Mononuclear cell (primary cell): Measurements from ENCODE around the gene SEZ6L. TPM values are rescaled to one million over a fixed set of nuclear protein-coding genes. Genes with fewer than 3 reads are reported as not detected.

ENCODE experiments used
- H3K27me3 ChIP-seq: 2 replicates; pipeline ENCODE4 v1.6.0; 2011; ENCODE audit warnings: low read length, control low read depth; ENCODE audit not compliant: insufficient read depth
- H3K4me1 ChIP-seq: 2 replicates; pipeline ENCODE4 v1.5.1; 2011; ENCODE audit warnings: mild to moderate bottlenecking, low read length, control low read depth; ENCODE audit not compliant: insufficient read depth
- H3K4me3 ChIP-seq: 2 replicates; pipeline ENCODE4 v1.5.1; 2011; ENCODE audit warnings: mild to moderate bottlenecking, low read length, moderate library complexity
- H3K9me3 ChIP-seq: 2 replicates; pipeline ENCODE4 v1.5.1; 2011; ENCODE audit warnings: low read depth, mild to moderate bottlenecking, control low read depth, low read length
- total RNA-seq: library from RNA; depleted of rRNA; stranded (reverse); fragments of >200 nt; gene quantifications from one replicate; pipeline ENCODE4 v1.2.3, GENCODE V29; 2012

The SEZ6L gene
- total RNA-seq, 1 donor = 0.84 TPM

DNA sequence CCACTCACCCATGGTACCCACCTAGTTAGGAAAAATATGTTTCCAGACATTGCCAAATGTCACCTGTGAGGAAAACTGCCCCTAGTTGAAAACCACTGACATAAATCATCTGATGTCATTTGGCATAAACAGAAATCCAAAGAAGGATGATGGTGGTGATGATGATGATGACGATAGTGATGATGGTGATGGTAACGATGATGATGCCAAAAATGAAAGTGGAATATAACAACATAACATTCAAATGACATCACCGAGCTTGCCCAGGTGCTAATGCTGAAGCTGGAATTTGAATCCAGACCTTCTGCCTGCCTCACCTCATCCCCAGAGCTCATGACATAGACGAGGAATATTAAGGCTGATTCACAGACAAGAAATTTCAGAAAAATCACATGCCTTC, 167.5 kb downstream of the SEZ6L start:
- Histone ChIP-seq H3K4me3 (no peak overlapping the region), H3K4me1 (no peaks in the 10 kb centered on the region), H3K27me3 (no peaks in the 10 kb centered on the region), H3K9me3 (no peaks in the 10 kb centered on the region)

DNA sequence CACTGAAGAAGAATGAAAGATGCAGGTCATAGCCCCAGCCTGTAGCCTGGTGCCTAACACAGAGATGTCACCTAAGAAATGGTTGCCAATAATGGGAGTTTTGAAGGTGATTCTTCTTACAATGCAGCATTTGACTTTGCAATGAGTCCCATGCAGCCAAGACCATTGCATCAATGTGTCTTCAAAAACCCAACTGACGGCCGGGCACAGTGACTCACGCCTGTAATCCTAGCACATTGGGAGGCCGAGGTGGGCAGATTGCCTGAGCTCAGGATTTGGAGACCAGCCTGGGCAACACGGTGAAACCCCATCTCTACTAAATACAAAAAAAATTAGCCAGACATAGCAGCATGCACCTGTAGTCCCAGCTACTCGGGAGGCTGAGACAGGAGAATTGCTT, 170.5 kb downstream of the SEZ6L start:
- Histone ChIP-seq H3K4me1 (no peaks in the 10 kb centered on the region), H3K9me3 (no peaks in the 10 kb centered on the region), H3K27me3 (no peaks in the 10 kb centered on the region), H3K4me3 (no peak overlapping the region)

DNA sequence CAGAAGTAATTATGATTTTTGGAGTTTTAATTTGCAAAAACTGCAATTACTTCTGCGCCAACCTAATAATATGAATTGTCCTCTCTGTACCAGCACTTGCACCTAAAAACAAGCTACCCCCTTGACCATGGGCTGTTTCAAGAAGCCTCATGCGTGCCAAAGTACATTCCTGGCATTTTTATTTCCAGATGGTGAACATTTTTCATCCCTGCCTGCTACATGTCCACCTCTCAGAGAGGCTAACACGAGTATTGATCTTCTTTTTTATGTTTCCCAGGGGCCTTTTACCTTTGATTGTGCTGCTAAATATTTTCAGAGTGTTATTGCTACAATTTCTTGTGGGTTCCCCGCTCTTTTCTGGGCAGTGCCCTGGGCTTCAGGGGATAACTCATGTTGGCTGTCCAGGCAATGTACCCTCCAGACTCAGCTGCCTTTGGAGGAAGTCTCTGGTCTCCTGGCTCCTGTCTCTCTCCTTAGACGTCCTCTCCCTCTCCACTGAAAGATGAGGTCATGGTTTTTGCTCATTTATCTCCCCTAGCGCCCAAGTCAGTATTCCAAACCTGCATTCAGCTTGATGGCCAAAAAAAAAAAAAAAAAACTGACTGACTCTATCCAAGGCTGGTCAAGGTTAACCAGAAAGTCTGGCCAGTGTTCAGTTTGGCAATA, 173.6 kb downstream of the SEZ6L start:
- H3K27me3 ChIP-seq = no peaks in the 10 kb centered on the region
- H3K4me3 ChIP-seq = no peak overlapping the region
- H3K9me3 ChIP-seq = no peaks in the 10 kb centered on the region
- H3K4me1 ChIP-seq = no peaks in the 10 kb centered on the region

DNA sequence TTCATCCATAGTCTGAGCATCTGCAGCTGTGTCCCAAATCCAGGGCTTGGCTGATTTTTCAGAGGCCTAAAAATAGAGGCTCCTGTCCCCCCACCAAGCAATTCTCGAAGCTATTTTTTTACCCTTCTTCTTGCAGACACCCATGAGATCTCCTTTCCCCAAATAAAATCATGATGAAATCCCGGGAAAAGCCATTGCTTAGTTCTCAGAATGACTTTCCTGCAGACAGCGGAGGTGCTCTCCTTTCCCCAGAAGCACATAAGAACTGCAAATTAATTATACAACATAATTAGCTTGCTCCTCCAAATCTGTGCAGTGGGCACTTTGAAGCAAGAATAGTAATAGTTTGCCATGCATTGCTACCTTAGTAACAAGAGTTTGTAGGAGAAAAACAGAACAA, 176.2 kb downstream of the SEZ6L start:
- H3K9me3 ChIP-seq = no peaks in the 10 kb centered on the region
- no peaks in the 10 kb centered on the region for H3K4me1 ChIP-seq
- H3K27me3 ChIP-seq = no peaks in the 10 kb centered on the region
- H3K4me3 ChIP-seq = no peak overlapping the region

DNA sequence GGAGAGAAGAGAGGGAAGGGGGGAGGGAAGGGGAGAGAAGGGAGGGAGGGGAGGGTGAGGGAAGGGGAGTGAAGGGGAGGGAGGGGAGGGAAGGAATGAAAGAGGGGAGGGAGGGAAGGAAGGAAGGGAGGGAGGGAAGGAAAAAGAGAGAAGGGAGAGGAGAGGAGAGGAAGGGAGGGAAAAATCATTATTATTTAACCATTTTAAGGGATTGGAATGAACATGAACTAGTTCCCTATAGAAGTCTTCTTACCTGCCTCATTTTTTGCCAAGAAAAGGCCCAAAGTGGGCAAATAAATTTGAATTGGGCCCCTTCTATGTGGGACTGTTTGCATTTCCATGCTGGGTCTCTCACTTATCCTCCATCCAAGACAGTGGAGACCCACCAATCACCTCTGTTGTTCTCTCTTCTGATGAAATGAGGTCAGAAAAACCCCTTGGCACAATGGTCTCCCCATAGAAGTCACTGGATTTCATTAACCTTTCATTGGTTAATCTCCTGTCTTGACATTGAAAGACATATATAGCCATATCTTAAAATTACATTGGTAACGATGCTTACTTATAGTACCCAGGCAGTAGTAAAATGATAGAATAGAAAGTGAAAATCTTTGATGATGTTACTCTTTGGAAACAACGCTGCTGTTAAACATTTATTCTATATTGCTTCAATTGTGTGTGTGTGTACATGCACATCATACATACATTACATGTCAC, 179.7 kb downstream of the SEZ6L start:
- H3K4me3 ChIP-seq = no peak overlapping the region
- H3K4me1 ChIP-seq = no peaks in the 10 kb centered on the region
- no peaks in the 10 kb centered on the region for H3K27me3 ChIP-seq
- no peaks in the 10 kb centered on the region for H3K9me3 ChIP-seq

DNA sequence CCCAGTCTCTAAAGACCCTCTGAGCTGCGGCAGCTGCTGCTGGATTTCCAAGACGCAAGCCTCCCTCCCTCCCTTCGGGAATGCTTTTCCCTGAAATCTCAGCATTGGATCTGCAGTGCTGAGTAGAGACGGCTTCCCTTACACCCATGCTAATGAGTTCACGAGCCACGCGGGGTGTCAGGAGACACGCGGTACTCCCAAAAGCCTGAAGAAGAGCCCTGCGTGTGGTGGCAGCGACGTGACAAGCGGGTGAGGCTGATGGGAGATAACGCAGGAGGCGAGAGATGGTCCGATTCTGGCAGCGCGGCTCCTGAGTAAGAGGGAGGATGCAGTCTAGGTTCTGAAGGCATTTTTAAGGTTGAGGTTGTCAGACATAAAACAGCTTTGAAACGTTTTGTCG, 185.4 kb downstream of the SEZ6L start:
- Histone ChIP-seq H3K27me3 (no peaks in the 10 kb centered on the region), H3K4me3 (no peak overlapping the region), H3K4me1 (no peaks in the 10 kb centered on the region), H3K9me3 (no peaks in the 10 kb centered on the region)

DNA sequence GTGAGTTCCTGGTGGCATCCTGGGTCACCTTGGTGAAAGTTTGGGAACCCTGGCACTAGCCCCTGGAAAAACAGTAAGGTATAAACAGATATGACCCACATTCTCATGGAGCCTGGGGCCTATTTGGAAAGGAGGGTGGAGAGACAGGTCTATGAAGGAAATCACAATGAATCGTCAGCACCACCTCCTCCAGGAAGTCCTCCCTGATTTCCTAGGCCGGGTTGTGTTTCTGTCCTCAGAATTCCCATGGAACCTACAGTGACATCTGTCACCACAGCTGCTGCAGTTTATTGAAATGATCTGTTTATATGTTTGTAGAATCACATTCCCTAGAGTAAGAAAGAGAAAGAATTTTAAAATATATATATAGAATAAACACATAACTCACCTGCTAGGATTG, 188.0 kb downstream of the SEZ6L start:
- peaks cover 3% of the 10 kb centered on the region for H3K27me3 ChIP-seq
- no peak overlapping the region for H3K4me3 ChIP-seq
- no peaks in the 10 kb centered on the region for H3K9me3 ChIP-seq
- H3K4me1 ChIP-seq = peaks cover 7% of the 10 kb centered on the region

DNA sequence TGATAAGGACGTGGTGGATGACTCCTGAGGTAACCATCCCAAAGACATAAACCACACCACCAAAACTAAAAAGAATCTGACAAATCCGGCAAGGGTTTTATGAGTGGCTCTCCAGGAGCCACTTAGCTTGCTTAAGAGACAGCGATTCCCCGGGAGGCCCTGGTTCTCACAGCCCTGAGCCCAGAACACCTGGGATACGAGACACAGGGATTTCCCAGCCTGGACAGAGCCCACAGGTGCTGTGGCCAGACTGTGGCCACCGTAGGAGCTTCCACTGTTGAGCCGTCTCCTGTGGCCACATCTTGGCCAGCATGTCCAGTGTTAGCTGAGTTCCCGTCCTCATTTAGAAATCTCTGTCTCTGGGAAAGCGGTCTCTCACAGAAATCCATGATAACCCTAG, 188.6 kb downstream of the SEZ6L start:
- Histone ChIP-seq H3K4me1 (peaks cover 7% of the 10 kb centered on the region), H3K4me3 (no peak overlapping the region), H3K27me3 (peaks cover 3% of the 10 kb centered on the region), H3K9me3 (no peaks in the 10 kb centered on the region)

DNA sequence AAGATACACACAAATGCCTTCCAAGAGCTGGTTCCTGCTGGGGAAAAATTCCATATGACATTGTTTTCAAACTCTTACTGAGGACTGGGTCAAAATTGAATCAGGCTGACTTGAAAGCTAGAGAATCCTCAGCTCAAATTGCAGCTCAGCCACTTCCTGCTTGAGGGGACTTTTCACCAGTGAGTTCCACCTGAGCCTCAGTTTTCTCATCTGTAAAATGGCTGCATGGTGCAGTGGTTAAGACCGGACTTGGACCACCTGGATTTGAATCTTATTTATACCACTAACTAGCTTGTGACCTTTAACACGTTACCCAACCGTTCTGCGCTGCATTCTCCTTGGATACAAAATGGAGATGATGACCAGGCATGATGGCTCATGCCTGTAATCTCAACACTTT, 189.9 kb downstream of the SEZ6L start:
- Histone ChIP-seq H3K4me3 (no peak overlapping the region), H3K4me1 (peaks cover 7% of the 10 kb centered on the region), H3K27me3 (peaks cover 3% of the 10 kb centered on the region), H3K9me3 (no peaks in the 10 kb centered on the region)

DNA sequence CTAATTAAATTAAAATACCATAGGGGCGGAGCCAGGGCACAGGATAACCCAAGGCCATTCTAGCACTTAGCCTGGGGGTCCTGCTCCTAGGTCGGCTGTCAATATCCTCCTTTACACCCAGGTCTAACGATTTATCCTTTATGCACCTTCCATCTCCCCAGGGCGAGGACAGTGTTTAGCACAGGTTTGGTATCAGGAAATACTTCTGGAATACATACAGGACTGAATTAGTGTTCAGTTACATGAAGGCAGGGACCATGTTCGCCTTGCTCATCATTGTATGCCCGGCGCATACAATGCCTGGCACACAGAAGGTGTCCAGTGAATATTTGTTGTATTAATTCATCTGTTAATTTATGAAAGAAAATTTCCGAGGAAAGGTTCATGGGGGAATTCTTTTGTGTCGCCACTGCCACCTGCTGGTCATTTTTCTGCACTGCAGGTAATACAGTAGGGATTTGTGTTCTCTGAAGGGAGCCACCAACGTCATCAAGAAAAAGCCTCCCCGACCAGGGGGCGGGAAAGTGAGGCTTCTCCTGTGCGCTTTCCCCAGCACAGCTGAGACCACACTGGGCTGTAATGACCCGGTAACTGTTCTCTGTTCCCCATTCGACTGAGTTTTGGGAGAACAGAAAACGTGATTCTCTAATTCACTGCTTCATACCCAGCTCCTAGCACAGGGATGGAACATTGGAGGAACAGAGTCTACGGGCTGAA, 191.1 kb downstream of the SEZ6L start:
- Histone ChIP-seq H3K4me1 (peaks cover 7% of the 10 kb centered on the region), H3K9me3 (no peaks in the 10 kb centered on the region), H3K27me3 (peaks cover 3% of the 10 kb centered on the region), H3K4me3 (no peak overlapping the region)

DNA sequence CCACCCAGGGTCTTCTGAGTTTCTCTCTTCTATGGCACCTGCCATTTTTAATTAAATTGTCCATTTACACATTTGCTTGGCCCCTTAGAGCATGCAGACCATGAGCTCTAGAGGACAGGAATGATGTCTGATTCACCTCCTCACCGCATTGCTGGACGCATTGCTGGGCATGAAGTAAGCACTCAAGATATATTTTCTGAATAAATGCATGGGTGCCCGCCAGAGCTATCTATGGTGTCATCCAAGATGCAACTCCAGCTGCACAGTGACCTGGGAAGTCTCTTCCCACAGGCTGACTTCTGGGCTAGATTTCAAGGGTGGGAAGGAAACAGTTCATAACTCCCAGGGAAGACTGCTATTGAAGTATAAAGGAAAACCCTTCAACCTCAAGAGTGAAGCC, 193.2 kb downstream of the SEZ6L start:
- Histone ChIP-seq H3K4me3 (no peak overlapping the region), H3K27me3 (peaks cover 3% of the 10 kb centered on the region), H3K9me3 (no peaks in the 10 kb centered on the region), H3K4me1 (peaks cover 7% of the 10 kb centered on the region)

DNA sequence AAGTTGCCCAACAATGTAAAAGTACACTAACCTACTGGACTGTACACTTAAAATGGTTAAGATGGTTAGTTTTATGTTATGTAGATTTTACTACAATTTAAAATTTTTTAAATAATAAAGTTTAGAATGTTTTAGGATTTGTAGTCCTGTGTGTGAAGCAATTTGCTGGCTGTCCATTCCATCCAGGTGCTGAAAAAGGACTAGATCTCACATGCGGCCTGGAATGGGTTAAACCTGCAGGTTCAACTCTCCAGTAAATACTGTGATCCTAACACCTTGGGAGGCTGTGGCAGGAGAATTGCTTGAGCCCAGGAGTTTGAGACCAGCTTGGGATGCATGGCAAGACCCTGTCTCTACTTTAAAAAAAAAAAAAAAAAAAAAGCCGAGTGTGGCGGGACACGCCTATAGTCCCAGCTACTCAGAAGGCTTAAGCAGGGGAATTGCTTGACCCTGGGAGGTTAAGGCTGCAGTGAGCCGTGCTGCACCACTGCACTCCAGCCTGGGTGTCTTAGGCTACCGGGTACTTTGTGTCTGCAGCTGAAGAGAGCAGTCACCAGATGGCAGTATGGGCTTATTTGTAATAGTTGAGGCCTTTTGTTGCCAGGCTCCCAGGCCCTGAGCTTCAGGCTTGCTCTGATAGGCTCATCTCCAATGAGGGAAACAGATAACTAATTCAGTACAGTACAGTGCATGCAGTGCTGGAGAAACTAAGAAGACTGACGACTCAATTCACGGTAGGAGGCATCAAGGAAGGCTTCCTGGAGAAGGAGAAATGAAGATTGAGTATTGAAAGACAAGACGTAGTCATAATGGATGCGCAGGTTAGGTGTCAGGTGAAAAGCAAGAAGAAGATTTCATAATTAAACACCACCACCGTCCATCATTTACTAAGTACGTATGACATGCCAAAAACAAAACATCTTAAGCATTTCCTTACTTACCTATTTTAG, 195.1 kb downstream of the SEZ6L start:
- Histone ChIP-seq H3K27me3 (peaks cover 3% of the 10 kb centered on the region), H3K9me3 (no peaks in the 10 kb centered on the region), H3K4me1 (peaks cover 7% of the 10 kb centered on the region), H3K4me3 (no peak overlapping the region)

DNA sequence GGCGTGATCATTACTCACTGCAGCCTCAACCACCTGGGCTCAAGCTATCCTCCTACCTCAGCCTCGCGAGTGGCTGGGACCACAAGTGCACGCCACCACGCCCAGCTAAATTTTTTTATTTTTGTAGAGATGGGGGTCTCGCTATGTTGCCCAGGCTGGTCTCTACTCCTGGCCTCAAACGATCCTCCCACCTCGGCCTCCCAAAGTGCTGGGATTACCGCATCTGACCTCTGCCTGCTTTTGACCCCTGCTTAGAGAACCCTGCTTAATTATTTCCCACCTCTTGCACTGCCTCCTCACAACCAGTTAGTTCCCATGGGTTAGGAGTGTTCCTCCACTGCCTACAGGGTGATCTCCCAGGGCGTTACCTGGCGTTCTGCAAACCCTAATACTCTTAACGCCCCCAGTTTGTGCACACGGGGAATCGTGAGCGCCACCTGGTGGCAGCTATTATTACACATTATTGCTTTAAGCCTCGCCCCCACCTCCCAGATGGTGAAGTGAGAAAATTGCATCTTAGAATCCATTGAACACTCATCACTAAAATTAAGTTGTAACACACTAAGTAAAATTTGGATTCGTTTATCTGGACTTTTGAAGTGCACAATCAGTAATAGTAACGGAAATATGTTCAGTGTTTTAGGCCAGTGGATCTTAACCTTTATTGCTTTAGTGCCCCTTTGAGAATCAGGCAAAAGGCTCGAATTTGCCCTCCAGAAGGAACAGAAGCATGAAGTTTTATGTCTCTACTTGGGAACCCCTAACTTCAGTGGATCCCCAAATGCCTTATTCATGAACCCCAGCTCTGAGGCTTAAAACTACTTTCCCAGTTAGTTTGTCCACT, 198.4 kb downstream of the SEZ6L start:
- Histone ChIP-seq H3K4me1 (no peaks in the 10 kb centered on the region), H3K9me3 (no peaks in the 10 kb centered on the region), H3K27me3 (no peaks in the 10 kb centered on the region), H3K4me3 (no peak overlapping the region)

DNA sequence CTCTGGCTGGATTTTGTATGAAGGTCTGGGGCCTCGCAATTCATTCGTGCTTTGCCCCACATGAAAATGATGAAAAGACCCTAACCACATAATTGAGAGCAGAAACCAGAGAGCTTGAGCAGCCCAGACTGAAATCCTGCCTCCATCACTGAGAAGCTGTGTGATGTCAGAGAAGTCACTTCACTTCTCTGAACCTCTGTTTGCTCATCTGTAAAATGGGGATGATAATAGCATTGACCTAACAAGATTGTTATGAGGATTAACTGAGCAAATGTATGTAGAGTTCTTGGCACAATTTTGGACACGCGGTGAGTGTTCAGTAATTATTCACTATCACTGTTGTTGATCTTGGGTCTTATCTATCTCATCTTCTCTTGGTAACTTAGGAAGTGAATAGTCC, 203.6 kb downstream of the SEZ6L start:
- Histone ChIP-seq H3K4me1 (peaks cover 5% of the 10 kb centered on the region), H3K4me3 (no peak overlapping the region), H3K27me3 (no peaks in the 10 kb centered on the region), H3K9me3 (no peaks in the 10 kb centered on the region)
